Middle frontal gyrus (tissue), 1 donor: ENCODE data around the gene CHST6.
A peak's percentile ranks its signal among the peaks of the same experiment; 100 is the strongest.
"Not testable (repeated sequence)": the region's sequence is repeated elsewhere in the genome, so short reads cannot be mapped to it uniquely, and the experiment has no call there.

Experiments
- DNase-seq: peaks from one replicate; pipeline ENCODE4 v3.0.0-alpha.2; 2015; ENCODE audit warnings: low spot score; ENCODE audit errors: extremely low spot score

Gene CHST6

GRCh38 chr16:75446416-75446815 lies 48.8 kb downstream of the CHST6 start:
- no peak for DNase-seq

GRCh38 chr16:75445298-75445697 lies 49.9 kb downstream of the CHST6 start:
- DNase-seq = no peak

- no peak for DNase-seq
Measured at GRCh38 chr16:75443298-75443697, 51.9 kb downstream of the CHST6 start.

GRCh38 chr16:75433732-75434413 lies 61.4 kb downstream of the CHST6 start:
- DNase-seq = no peak

- DNase-seq = peak; percentile 96
Measured at GRCh38 chr16:75432828-75433731, 62.2 kb downstream of the CHST6 start, which contains the start of gene CFDP1. CFDP1 (minus strand) TSS chr16:75433503; CDS start chr16:75433352, 151 bp downstream.

- DNase-seq = no peak
Measured at GRCh38 chr16:75429621-75430403, 65.4 kb downstream of the CHST6 start.

- not testable (repeated sequence) for DNase-seq
Measured at GRCh38 chr16:75426524-75426923, 68.7 kb downstream of the CHST6 start.

- not testable (repeated sequence) for DNase-seq
Measured at GRCh38 chr16:75424105-75424762, 71.0 kb downstream of the CHST6 start.

- DNase-seq = no peak
Measured at GRCh38 chr16:75423723-75424104, 71.5 kb downstream of the CHST6 start.
